HepG2 (cell line): ENCODE measurements around the gene LRRC43.
A peak's percentile ranks its signal among the peaks of the same experiment; 100 is the strongest.

Experiments
- BHLHE40 ChIP-seq: IDR thresholded peaks from 2 replicates; pipeline ENCODE4 v1.6.1; 2011; ENCODE audit warnings: low read length, improper control_type of control experiment
- CHD2 ChIP-seq: IDR thresholded peaks from 2 replicates; pipeline ENCODE4 v1.6.1; 2011; ENCODE audit warnings: low read depth, low read length, improper control_type of control experiment
- ETV6 ChIP-seq: sonication (generic); formaldehyde crosslinking; conservative IDR thresholded peaks from 2 replicates; pipeline ENCODE4 v1.4.0; 2020; ENCODE audit warnings: missing genetic modification reagents
- SOX6 ChIP-seq, 2 experiments: fragments of 450-650 bp in 1 of 2; sonication (generic) in 1 of 2; formaldehyde crosslinking in 1 of 2; IDR thresholded peaks; 2 replicates each; pipeline versions ENCODE4 v1.4.0 to v1.6.1; 2017 to 2020; ENCODE audit warnings: antibody characterized with exemption in 1 of 2, mild to moderate bottlenecking in 1 of 2, missing genetic modification reagents in 1 of 2
- SRSF1 ChIP-seq: fragments of 200-400 bp; formaldehyde crosslinking; optimal IDR thresholded peaks from 2 replicates; pipeline ENCODE3; 2017; ENCODE audit warnings: mild to moderate bottlenecking, low read depth, low read length, moderate library complexity
- ZKSCAN8 ChIP-seq: IDR thresholded peaks from 2 replicates; pipeline ENCODE4 v1.6.1; 2016; ENCODE audit warnings: borderline replicate concordance, missing genetic modification reagents, missing compliant biosample characterization
- ZSCAN30 ChIP-seq: sonication (generic); formaldehyde crosslinking; IDR thresholded peaks from 2 replicates; pipeline ENCODE4 v1.5.0; 2020; ENCODE audit warnings: mild to moderate bottlenecking, missing genetic modification reagents
- TF ChIP-seq, protein P1 (sequence below): sonication (generic); formaldehyde crosslinking; IDR thresholded peaks from 2 replicates; pipeline ENCODE4 v1.5.0; 2020; ENCODE audit warnings: mild to moderate bottlenecking, missing genetic modification reagents, moderate library complexity
- TF ChIP-seq, protein P2 (sequence below): sonication (generic); formaldehyde crosslinking; IDR thresholded peaks from 2 replicates; pipeline ENCODE4 v1.4.0; 2020; ENCODE audit warnings: mild to moderate bottlenecking, missing genetic modification reagents, borderline replicate concordance

DNA sequence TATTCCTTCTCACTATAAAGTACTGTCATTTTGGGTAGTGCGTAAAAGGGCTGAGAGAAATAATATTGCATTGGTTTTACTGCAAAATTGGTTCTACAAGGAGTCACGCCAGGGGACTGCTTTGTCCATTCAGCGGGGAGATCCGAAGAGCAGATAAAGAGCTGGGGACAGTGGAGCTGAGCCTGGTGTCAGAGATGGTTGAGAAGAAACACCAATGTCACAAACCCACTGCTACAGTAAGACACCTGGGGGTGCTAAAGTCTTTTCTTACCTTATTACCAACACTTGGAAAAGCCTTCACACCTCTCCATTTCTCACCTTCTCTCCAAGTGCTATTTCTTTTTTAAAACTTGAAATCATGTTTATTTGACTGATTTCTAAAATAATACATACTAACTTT is 23.0 kb upstream of the LRRC43 start:
- TF ChIP-seq, protein P1, sequence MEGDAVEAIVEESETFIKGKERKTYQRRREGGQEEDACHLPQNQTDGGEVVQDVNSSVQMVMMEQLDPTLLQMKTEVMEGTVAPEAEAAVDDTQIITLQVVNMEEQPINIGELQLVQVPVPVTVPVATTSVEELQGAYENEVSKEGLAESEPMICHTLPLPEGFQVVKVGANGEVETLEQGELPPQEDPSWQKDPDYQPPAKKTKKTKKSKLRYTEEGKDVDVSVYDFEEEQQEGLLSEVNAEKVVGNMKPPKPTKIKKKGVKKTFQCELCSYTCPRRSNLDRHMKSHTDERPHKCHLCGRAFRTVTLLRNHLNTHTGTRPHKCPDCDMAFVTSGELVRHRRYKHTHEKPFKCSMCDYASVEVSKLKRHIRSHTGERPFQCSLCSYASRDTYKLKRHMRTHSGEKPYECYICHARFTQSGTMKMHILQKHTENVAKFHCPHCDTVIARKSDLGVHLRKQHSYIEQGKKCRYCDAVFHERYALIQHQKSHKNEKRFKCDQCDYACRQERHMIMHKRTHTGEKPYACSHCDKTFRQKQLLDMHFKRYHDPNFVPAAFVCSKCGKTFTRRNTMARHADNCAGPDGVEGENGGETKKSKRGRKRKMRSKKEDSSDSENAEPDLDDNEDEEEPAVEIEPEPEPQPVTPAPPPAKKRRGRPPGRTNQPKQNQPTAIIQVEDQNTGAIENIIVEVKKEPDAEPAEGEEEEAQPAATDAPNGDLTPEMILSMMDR (CRISPR knock-in tag), result peak; percentile 29
- TF ChIP-seq SOX6 (IDR thresholded peaks at IDR 0.05), result no peak
- TF ChIP-seq SOX6 (CRISPR knock-in tag; IDR thresholded peaks at IDR 0.05), result no peak
- no peak for TF ChIP-seq SRSF1
- TF ChIP-seq BHLHE40, result no peak
- TF ChIP-seq, protein P2, sequence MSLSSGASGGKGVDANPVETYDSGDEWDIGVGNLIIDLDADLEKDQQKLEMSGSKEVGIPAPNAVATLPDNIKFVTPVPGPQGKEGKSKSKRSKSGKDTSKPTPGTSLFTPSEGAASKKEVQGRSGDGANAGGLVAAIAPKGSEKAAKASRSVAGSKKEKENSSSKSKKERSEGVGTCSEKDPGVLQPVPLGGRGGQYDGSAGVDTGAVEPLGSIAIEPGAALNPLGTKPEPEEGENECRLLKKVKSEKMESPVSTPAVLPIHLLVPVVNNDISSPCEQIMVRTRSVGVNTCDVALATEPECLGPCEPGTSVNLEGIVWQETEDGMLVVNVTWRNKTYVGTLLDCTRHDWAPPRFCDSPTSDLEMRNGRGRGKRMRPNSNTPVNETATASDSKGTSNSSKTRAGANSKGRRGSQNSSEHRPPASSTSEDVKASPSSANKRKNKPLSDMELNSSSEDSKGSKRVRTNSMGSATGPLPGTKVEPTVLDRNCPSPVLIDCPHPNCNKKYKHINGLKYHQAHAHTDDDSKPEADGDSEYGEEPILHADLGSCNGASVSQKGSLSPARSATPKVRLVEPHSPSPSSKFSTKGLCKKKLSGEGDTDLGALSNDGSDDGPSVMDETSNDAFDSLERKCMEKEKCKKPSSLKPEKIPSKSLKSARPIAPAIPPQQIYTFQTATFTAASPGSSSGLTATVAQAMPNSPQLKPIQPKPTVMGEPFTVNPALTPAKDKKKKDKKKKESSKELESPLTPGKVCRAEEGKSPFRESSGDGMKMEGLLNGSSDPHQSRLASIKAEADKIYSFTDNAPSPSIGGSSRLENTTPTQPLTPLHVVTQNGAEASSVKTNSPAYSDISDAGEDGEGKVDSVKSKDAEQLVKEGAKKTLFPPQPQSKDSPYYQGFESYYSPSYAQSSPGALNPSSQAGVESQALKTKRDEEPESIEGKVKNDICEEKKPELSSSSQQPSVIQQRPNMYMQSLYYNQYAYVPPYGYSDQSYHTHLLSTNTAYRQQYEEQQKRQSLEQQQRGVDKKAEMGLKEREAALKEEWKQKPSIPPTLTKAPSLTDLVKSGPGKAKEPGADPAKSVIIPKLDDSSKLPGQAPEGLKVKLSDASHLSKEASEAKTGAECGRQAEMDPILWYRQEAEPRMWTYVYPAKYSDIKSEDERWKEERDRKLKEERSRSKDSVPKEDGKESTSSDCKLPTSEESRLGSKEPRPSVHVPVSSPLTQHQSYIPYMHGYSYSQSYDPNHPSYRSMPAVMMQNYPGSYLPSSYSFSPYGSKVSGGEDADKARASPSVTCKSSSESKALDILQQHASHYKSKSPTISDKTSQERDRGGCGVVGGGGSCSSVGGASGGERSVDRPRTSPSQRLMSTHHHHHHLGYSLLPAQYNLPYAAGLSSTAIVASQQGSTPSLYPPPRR (CRISPR knock-in tag), result no peak
- TF ChIP-seq ZSCAN30 (CRISPR knock-in tag), result no peak
- TF ChIP-seq ZKSCAN8 (CRISPR knock-in tag), result no peak
- TF ChIP-seq CHD2, result no peak
- no peak for TF ChIP-seq ETV6
